Subcutaneous abdominal adipose tissue (tissue), 5 donors: ENCODE measurements around the gene SHC4.

Source experiments
- H3K27ac ChIP-seq: one replicate; pipeline ENCODE4 v1.7.0; 2013; ENCODE audit warnings: low read depth, mild to moderate bottlenecking, inconsistent platforms, low read length, moderate library complexity
- H3K27me3 ChIP-seq, 5 donors: one replicate each; pipeline ENCODE4 v1.7.0; 2013; ENCODE audit warnings: low read length in 5 of 5, inconsistent platforms in 1 of 5; ENCODE audit not compliant: control insufficient read depth in 5 of 5, insufficient read depth in 4 of 5
- H3K36me3 ChIP-seq, 5 donors: one replicate each; pipeline ENCODE4 v1.7.0; 2013; ENCODE audit warnings: low read length in 5 of 5; ENCODE audit not compliant: control insufficient read depth in 5 of 5, insufficient read depth in 5 of 5
- H3K4me1 ChIP-seq, 5 donors: one replicate each; pipeline ENCODE4 v1.7.0; 2013; ENCODE audit warnings: low read length in 5 of 5, mild to moderate bottlenecking in 3 of 5, moderate library complexity in 1 of 5; ENCODE audit not compliant: control insufficient read depth in 5 of 5, insufficient read depth in 5 of 5
- H3K4me3 ChIP-seq, 5 donors: one replicate each; pipeline ENCODE4 v1.7.0; 2013; ENCODE audit warnings: low read length in 5 of 5, low read depth in 1 of 5
- H3K9ac ChIP-seq, 5 donors: one replicate each; pipeline ENCODE4 v1.7.0; 2013; ENCODE audit warnings: low read length in 5 of 5, mild to moderate bottlenecking in 4 of 5, moderate library complexity in 3 of 5
- H3K9me3 ChIP-seq, 5 donors: one replicate each; pipeline ENCODE4 v1.7.0; 2013; ENCODE audit warnings: low read length in 5 of 5; ENCODE audit not compliant: control insufficient read depth in 5 of 5
- donor health status: healthy.
- donor health status: healthy.
- donor health status: healthy.
- donor health status: healthy.
- donor health status: healthy.

The SHC4 gene

GRCh38 chr15:48810414-48811324, 153.1 kb downstream of the SHC4 start, which contains the start of gene CEP152:
Gene CEP152, minus strand, starts transcription at chr15:48811069. Its CDS starts 5,420 bp downstream, at chr15:48805649.
- H3K4me3 ChIP-seq: peak within 1 kb of the TSS; percentile 80 to 86 (median 81)
- peaks cover 0 to 26% (median 26%) of the 10 kb centered on the region in 5 donors for H3K4me1 ChIP-seq
- no peak within 1 kb of the TSS for H3K27ac ChIP-seq
- no peaks in the 10 kb centered on the region for H3K27me3 ChIP-seq
- H3K9ac ChIP-seq: peak within 1 kb of the TSS in 4 of 5 donors; percentile 66 to 78 (median 76)
- H3K9me3 ChIP-seq: no peaks in the 10 kb centered on the region
- no peaks in the 10 kb centered on the region for H3K36me3 ChIP-seq

GRCh38 chr15:48806151-48806550, 157.6 kb downstream of the SHC4 start:
- Histone ChIP-seq H3K9me3 (no peaks in the 10 kb centered on the region), H3K27me3 (no peaks in the 10 kb centered on the region), H3K9ac (no peak overlapping the region), H3K4me1 (peaks cover 0 to 23% (median 21%) of the 10 kb centered on the region in 5 donors), H3K4me3 (no peak overlapping the region), H3K36me3 (no peaks in the 10 kb centered on the region), H3K27ac (no peak overlapping the region)

GRCh38 chr15:48805591-48805990, 158.1 kb downstream of the SHC4 start:
- no peaks in the 10 kb centered on the region for H3K9me3 ChIP-seq
- H3K4me1 ChIP-seq: peaks cover 0 to 22% (median 18%) of the 10 kb centered on the region in 5 donors
- H3K27ac ChIP-seq: no peak overlapping the region
- H3K27me3 ChIP-seq: no peaks in the 10 kb centered on the region
- H3K36me3 ChIP-seq: no peaks in the 10 kb centered on the region
- no peak overlapping the region for H3K4me3 ChIP-seq
- H3K9ac ChIP-seq: no peak overlapping the region

- Histone ChIP-seq H3K27ac (no peak overlapping the region), H3K9me3 (no peaks in the 10 kb centered on the region), H3K9ac (no peak overlapping the region), H3K4me1 (peaks cover 0 to 14% (median 10%) of the 10 kb centered on the region in 5 donors), H3K36me3 (no peaks in the 10 kb centered on the region), H3K4me3 (no peak overlapping the region), H3K27me3 (no peaks in the 10 kb centered on the region)
Measured at GRCh38 chr15:48803877-48804276, 159.8 kb downstream of the SHC4 start.

GRCh38 chr15:48802867-48803266, 160.9 kb downstream of the SHC4 start:
- H3K36me3 ChIP-seq: no peaks in the 10 kb centered on the region
- no peak overlapping the region for H3K9ac ChIP-seq
- no peak overlapping the region for H3K4me3 ChIP-seq
- no peaks in the 10 kb centered on the region for H3K27me3 ChIP-seq
- H3K4me1 ChIP-seq: peaks cover 0 to 14% (median 10%) of the 10 kb centered on the region in 5 donors
- no peak overlapping the region for H3K27ac ChIP-seq
- H3K9me3 ChIP-seq: no peaks in the 10 kb centered on the region

- H3K27me3 ChIP-seq: no peaks in the 10 kb centered on the region
- no peaks in the 10 kb centered on the region for H3K36me3 ChIP-seq
- H3K27ac ChIP-seq: no peak overlapping the region
- no peak overlapping the region for H3K9ac ChIP-seq
- H3K4me1 ChIP-seq: peaks cover 0 to 14% (median 10%) of the 10 kb centered on the region in 5 donors
- no peaks in the 10 kb centered on the region for H3K9me3 ChIP-seq
- H3K4me3 ChIP-seq: no peak overlapping the region
Measured at GRCh38 chr15:48802257-48802656, 161.5 kb downstream of the SHC4 start.

- no peak overlapping the region for H3K4me3 ChIP-seq
- no peak overlapping the region for H3K27ac ChIP-seq
- no peaks in the 10 kb centered on the region for H3K36me3 ChIP-seq
- peaks cover 0 to 8% (median 5%) of the 10 kb centered on the region in 5 donors for H3K4me1 ChIP-seq
- H3K27me3 ChIP-seq: no peaks in the 10 kb centered on the region
- H3K9me3 ChIP-seq: no peaks in the 10 kb centered on the region
- peak overlapping the region in 2 of 5 donors; percentile 5 to 45 for H3K9ac ChIP-seq
Measured at GRCh38 chr15:48800811-48801455, 162.8 kb downstream of the SHC4 start.

- H3K9me3 ChIP-seq: no peaks in the 10 kb centered on the region
- no peaks in the 10 kb centered on the region for H3K36me3 ChIP-seq
- peak overlapping the region in 1 of 5 donors; percentile 35 for H3K9ac ChIP-seq
- H3K27ac ChIP-seq: no peak overlapping the region
- no peak overlapping the region for H3K4me3 ChIP-seq
- peaks cover 0 to 8% (median 4%) of the 10 kb centered on the region in 5 donors for H3K4me1 ChIP-seq
- H3K27me3 ChIP-seq: no peaks in the 10 kb centered on the region
Measured at GRCh38 chr15:48800245-48800644, 163.5 kb downstream of the SHC4 start.

GRCh38 chr15:48798319-48798718, 165.4 kb downstream of the SHC4 start:
- no peaks in the 10 kb centered on the region for H3K9me3 ChIP-seq
- H3K27ac ChIP-seq: peak overlapping the region; percentile 52
- no peaks in the 10 kb centered on the region for H3K36me3 ChIP-seq
- peaks cover 0 to 14% (median 4%) of the 10 kb centered on the region in 5 donors for H3K4me1 ChIP-seq
- H3K4me3 ChIP-seq: peak overlapping the region in 1 of 5 donors; percentile 54
- H3K27me3 ChIP-seq: no peaks in the 10 kb centered on the region
- peak overlapping the region in 1 of 5 donors; percentile 21 for H3K9ac ChIP-seq

GRCh38 chr15:48796930-48797329, 166.8 kb downstream of the SHC4 start:
- peak overlapping the region in 3 of 5 donors; percentile 37 to 54 (median 42) for H3K4me3 ChIP-seq
- peak overlapping the region; percentile 52 for H3K27ac ChIP-seq
- H3K4me1 ChIP-seq: peaks cover 0 to 14% (median 4%) of the 10 kb centered on the region in 5 donors
- peak overlapping the region in 1 of 5 donors; percentile 30 for H3K9ac ChIP-seq
- H3K9me3 ChIP-seq: no peaks in the 10 kb centered on the region
- H3K27me3 ChIP-seq: no peaks in the 10 kb centered on the region
- no peaks in the 10 kb centered on the region for H3K36me3 ChIP-seq
